Progenitor cell of endocrine pancreas (in vitro differentiated cells): ENCODE results near the gene WDR6. TPM values are rescaled to one million over a fixed set of nuclear protein-coding genes. Genes with fewer than 3 reads are reported as not detected.

Source experiments
- DNase-seq: peaks from one replicate; pipeline ENCODE4 v3.0.0; 2021; ENCODE audit warnings: low spot score; ENCODE audit not compliant: unreplicated experiment
- H3K27ac Mint-ChIP-seq: 2 replicates; pipeline ENCODE4 v1.8.0; 2021; ENCODE audit warnings: mild to moderate bottlenecking, moderate library complexity, mixed read lengths
- H3K27me3 Mint-ChIP-seq: 2 replicates; pipeline ENCODE4 v1.8.0; 2021; ENCODE audit warnings: mixed read lengths
- H3K36me3 Mint-ChIP-seq: 2 replicates; pipeline ENCODE4 v1.8.0; 2022; ENCODE audit warnings: mixed read lengths; ENCODE audit not compliant: insufficient read depth
- H3K4me1 Mint-ChIP-seq: 2 replicates; pipeline ENCODE4 v1.8.0; 2021; ENCODE audit warnings: low read depth, mixed read lengths
- H3K4me3 Mint-ChIP-seq: 2 replicates; pipeline ENCODE4 v1.8.0; 2021; ENCODE audit warnings: low read depth, mild to moderate bottlenecking, moderate library complexity, mixed read lengths
- H3K9me3 Mint-ChIP-seq: 2 replicates; pipeline ENCODE4 v1.8.0; 2021; ENCODE audit warnings: low read depth, mixed read lengths
- total RNA-seq: library from RNA; stranded (reverse); gene quantifications from 2 replicates; pipeline ENCODE4 v1.2.1, GENCODE V29; 2021
- TF ChIP-seq, protein P1 (sequence below): fragments of 200-600 bp; sonication (generic); IDR thresholded peaks from one replicate; pipeline ENCODE4 v1.5.0; 2021; ENCODE audit warnings: antibody characterized with exemption, mild to moderate bottlenecking; ENCODE audit not compliant: unreplicated experiment

Gene WDR6
- total RNA-seq, 1 donor from 2014 or later: 414 TPM

- no peaks in the 10 kb centered on the region for H3K9me3 Mint-ChIP-seq
- TF ChIP-seq, protein P1, sequence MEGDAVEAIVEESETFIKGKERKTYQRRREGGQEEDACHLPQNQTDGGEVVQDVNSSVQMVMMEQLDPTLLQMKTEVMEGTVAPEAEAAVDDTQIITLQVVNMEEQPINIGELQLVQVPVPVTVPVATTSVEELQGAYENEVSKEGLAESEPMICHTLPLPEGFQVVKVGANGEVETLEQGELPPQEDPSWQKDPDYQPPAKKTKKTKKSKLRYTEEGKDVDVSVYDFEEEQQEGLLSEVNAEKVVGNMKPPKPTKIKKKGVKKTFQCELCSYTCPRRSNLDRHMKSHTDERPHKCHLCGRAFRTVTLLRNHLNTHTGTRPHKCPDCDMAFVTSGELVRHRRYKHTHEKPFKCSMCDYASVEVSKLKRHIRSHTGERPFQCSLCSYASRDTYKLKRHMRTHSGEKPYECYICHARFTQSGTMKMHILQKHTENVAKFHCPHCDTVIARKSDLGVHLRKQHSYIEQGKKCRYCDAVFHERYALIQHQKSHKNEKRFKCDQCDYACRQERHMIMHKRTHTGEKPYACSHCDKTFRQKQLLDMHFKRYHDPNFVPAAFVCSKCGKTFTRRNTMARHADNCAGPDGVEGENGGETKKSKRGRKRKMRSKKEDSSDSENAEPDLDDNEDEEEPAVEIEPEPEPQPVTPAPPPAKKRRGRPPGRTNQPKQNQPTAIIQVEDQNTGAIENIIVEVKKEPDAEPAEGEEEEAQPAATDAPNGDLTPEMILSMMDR: no peak
- peak overlapping the region; percentile 94 for H3K4me3 Mint-ChIP-seq
- peaks cover 25% of the 10 kb centered on the region for H3K4me1 Mint-ChIP-seq
- DNase-seq: no peak
- H3K27ac Mint-ChIP-seq: peak overlapping the region; percentile 95
- no peaks in the 10 kb centered on the region for H3K27me3 Mint-ChIP-seq
- peaks cover 14% of the 10 kb centered on the region for H3K36me3 Mint-ChIP-seq
These were observed 12.7 kb downstream of the WDR6 start for GRCh38 chr3:49019941-49020329.

DNA sequence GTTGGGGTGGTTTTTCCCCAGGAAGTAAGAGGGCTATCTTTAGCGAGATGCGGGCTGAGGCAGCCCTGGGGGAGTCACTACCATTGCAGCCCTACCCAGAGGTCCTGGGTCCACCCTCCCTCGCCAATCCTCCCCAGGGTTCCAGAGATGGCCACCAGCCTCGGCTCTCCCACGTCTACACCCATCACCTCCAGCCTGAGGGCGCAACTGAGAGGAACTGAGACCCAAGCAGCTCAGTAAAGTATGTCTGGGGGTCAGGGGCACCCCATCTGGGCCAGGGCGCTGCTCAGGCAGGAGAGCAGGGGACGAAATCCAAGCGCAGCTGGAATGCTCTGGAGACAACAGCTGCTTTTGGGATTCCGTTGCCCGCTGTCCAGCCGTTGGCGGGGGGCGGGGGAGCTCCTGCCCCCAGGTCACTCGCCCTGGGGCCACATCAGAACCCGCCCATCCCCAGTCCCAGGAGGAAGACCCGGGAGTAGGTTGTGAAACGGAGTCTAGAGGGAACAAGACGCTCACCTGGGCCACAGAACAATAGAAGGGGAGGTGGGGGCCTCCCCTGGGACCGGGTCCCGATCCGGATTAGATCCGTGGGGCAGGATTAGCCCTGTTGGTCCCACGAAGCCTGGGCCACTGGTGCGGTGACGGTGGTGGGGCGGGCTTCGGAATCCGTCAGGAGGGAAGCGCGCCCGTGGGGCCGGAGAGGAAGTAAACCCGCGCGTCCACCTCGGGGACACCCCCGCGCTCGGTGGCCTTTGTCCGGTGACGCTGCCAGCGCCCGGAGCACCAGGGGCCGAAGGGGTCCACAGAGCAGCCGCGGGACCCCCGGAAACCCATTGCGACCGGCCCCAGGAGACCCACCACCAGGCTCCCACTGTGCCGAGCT lies 13.4 kb downstream of the WDR6 start:
- H3K36me3 Mint-ChIP-seq: peaks cover 11% of the 10 kb centered on the region
- H3K4me3 Mint-ChIP-seq: peak overlapping the region; percentile 94
- DNase-seq: no peak
- H3K4me1 Mint-ChIP-seq: peaks cover 25% of the 10 kb centered on the region
- no peaks in the 10 kb centered on the region for H3K9me3 Mint-ChIP-seq
- H3K27me3 Mint-ChIP-seq: no peaks in the 10 kb centered on the region
- TF ChIP-seq, protein P1: no peak
- peak overlapping the region; percentile 99 for H3K27ac Mint-ChIP-seq

DNA sequence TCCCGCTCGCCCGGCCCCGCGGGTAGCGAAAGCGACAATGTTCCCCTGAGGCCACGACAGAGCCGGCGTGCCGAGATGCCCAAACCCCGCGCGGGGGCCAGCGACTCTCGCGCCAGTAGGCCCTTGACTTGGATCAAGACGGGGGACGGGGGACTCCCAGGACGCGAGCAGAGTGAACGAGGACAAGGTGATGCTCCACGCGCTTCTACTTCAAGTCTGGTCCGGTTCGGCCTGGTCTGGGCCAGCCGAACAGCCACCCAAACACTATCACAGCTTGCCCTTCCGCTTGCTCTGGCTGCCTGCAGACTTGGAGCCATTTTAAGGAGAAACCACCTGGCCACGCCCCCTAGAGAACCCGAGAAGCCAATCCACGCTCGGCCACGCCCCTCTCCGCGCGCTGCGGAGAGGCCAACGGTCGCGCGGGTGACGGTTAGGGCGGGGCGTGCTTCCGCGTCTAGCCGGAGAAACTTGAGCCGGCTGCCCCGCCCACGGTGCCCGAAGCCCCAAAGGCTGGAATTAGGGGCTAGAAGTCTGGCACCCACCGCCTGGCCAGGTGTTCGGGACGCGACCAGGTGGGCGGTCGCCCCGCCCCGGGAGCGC lies 14.1 kb downstream of the WDR6 start:
- Mint-ChIP-seq H3K36me3 (peaks cover 10% of the 10 kb centered on the region), H3K9me3 (no peaks in the 10 kb centered on the region), H3K27ac (peak overlapping the region; percentile 99), H3K4me3 (peak overlapping the region; percentile 94), H3K4me1 (peaks cover 25% of the 10 kb centered on the region), H3K27me3 (no peaks in the 10 kb centered on the region)
- peak; percentile 97 for DNase-seq
- TF ChIP-seq, protein P1: no peak

DNA sequence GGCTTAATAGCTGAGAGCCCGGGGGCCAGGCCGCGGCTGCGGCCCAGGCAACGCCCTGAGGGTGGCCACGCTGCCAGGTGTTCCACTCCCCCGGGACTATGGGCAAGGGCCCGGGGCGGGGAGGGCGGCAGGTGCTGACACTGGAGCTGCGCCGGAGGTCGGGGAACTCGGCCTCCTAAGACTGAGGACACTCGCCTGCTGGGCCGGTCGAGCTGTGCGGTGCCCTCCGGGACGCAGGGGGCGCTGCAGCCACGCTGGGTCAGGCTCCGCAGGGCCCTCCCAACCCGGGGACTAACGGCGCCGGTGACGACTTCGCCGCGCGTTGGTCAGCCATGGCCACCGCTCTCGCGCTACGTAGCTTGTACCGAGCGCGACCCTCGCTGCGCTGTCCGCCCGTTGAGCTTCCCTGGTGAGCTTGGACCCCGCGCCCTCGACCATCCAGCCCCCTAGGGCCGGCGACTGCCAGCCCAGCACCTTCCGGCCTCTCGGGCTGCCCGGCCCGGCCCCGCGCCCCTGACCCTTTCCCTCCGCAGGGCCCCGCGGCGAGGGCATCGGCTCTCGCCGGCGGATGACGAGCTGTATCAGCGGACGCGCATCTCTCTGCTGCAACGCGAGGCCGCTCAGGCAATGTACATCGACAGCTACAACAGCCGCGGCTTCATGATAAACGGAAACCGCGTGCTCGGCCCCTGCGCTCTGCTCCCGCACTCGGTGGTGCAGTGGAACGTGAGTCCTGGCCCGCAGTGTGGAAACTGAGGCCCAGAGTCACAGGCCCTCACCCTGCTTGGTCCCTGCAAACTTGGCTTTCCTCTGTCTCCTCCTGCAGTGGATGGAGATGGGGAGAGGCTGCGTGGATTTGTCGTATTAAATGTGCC lies 14.9 kb downstream of the WDR6 start, which contains the start of gene NDUFAF3:
Gene NDUFAF3, plus strand, starts transcription at position 309 of the 875 bp plus-strand sequence. Its CDS starts 24 bp downstream, at position 333.
- DNase-seq: peak; percentile 96
- TF ChIP-seq, protein P1: peak; percentile 98
- Mint-ChIP-seq H3K27me3 (no peaks in the 10 kb centered on the region), H3K36me3 (peaks cover 13% of the 10 kb centered on the region), H3K9me3 (no peaks in the 10 kb centered on the region), H3K27ac (peak within 1 kb of the TSS; percentile 99), H3K4me3 (peak within 1 kb of the TSS; percentile 94), H3K4me1 (peaks cover 25% of the 10 kb centered on the region)
